Daoy (cell line): Measurements from ENCODE around the gene RPL37. TPM values are rescaled to one million over a fixed set of nuclear protein-coding genes. Genes with fewer than 3 reads are reported as not detected.

Experiments
- total RNA-seq: library from RNA; depleted of rRNA; stranded (reverse); fragments of >200 nt; shearing (Covaris generic); gene quantifications from 2 replicates; pipeline ENCODE4 v1.2.3, GENCODE V29; 2014; rRNA removed

RPL37 gene
- total RNA-seq, 1 experiment from 2014 or later = 312 TPM

Other genes with a start within 250 kb of the RPL37 start
- gene PTGER4, start 155.3 kb downstream of the RPL37 start, total RNA-seq = 4.5 and 6.9 TPM in 2 replicates
- gene TTC33, start 79.3 kb downstream of the RPL37 start, total RNA-seq = 14.7 and 16.2 TPM in 2 replicates
- 52.6 and 78.2 TPM in 2 replicates for gene PRKAA1, start 36.8 kb downstream of the RPL37 start, total RNA-seq
- gene CARD6, start 6.1 kb upstream of the RPL37 start, total RNA-seq = 2.1 and 2.7 TPM in 2 replicates
- 0.33 and 1.0 TPM in 2 replicates for gene C7, start 74.3 kb upstream of the RPL37 start, total RNA-seq
- under 0.01 TPM in 1 of 2 replicates, not detected in the other for gene MROH2B, start 236.1 kb upstream of the RPL37 start, total RNA-seq